GM10248 (cell line): Measurements from ENCODE around the gene ZDHHC1.

ENCODE experiments used
- CTCF ChIA-PET: fragments of 300-600 bp; sonication (Branson Sonifier 250); formaldehyde crosslinking; extraction: SDS; loops from one replicate; lab custom pipeline; 2021; ENCODE audit warnings: antibody characterized with exemption; lab: Yijun Ruan, JAX
- POLR2A ChIA-PET: fragments of 350-650 bp; sonication (Branson Sonifier 250); formaldehyde crosslinking; extraction: SDS; loops from one replicate; lab custom pipeline; 2020; ENCODE audit warnings: antibody characterized with exemption; lab: Yijun Ruan, JAX
- DNase-seq: peaks from one replicate; pipeline ENCODE4 v3.0.0; 2012; ENCODE audit errors: extremely low spot score
- CTCF ChIP-seq: IDR thresholded peaks from 2 replicates; pipeline ENCODE4 v1.5.1; 2012; ENCODE audit warnings: mild to moderate bottlenecking, low read depth; ENCODE audit errors: extremely low read depth, missing control alignments, control extremely low read depth

Gene ZDHHC1

GRCh38 chr16:67415872-67416793, at the start of gene ZDHHC1:
Gene ZDHHC1, minus strand, starts transcription at chr16:67416477. Its CDS starts 8,702 bp downstream, at chr16:67407775.
- peak; percentile 76 for TF ChIP-seq CTCF
- POLR2A ChIA-PET = no interaction called here
- CTCF ChIA-PET = interaction anchor here (0.7 to 3.4 kb wide), 18 partner anchors 11 to 178 kb away, joined by 3 to 44 read pairs (median 3); partner anchors contain the start of gene ATP6V0D1
- DNase-seq = peak; percentile 87

- POLR2A ChIA-PET = no interaction called here
- DNase-seq = no peak
Measured at GRCh38 chr16:67464565-67464964, 48.3 kb upstream of the ZDHHC1 start.

DNA sequence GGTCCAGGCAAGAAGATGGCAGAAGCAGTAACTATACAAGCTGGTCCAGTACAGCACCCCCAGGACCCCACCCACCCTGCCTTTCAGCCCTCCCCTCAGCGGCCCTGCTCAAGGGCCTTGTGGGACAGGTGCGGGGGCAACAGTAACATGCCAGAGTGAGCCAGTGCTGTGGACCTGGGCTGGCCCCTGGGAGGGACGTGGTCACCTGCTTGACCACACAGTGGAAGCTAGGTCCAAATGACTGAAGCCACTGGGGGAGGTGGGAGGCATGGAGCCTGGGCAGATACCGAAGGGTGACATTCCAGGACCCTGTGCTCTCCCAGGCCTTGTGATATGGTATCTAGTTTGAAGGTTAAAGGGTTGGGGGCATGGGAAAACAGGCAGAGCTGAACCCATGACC, 47.4 kb upstream of the ZDHHC1 start:
- no peak for DNase-seq
- CTCF ChIA-PET = interaction anchor here (0.6 to 10.4 kb wide), 10 partner anchors 11 to 510 kb away, joined by 3 to 118 read pairs (median 4); partner anchors contain the start of genes AGRP and ATP6V0D1

More at GRCh38 chr16:67464565-67464964, 48.3 kb upstream of the ZDHHC1 start:
- CTCF ChIA-PET = interaction anchor here (0.8 to 10.4 kb wide), 11 partner anchors 10 to 204 kb away, joined by 3 to 118 read pairs (median 4); partner anchors contain the start of genes AGRP and ATP6V0D1
- TF ChIP-seq CTCF = no peak

DNA sequence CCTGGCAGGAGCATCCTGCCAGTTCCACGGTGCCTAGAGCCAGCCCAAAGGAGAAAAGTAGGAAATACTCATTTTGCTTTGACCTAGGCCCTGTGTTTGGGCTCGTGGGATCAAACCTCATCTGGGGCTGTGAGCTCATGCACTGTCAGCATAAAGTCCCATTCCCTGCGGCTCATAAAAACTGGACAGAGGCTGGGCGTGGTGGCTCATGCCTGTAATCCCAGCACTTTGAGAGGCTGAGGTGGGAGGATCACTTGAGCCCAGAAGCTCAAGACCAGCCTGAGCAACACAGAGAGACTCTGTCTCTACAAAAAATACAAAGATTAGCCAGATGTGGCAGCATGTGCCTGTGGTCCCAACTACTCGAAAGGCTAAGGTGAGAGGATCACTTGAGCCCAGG, 46.8 kb upstream of the ZDHHC1 start:
- CTCF ChIA-PET = interaction anchor here (1.3 to 10.4 kb wide), 5 partner anchors 16 to 202 kb away, joined by 4 to 118 read pairs (median 15); partner anchors contain the start of genes AGRP and ATP6V0D1
- DNase-seq = no peak
- no peak for TF ChIP-seq CTCF
- POLR2A ChIA-PET = no interaction called here

More for the DNA sequence above, 47.4 kb upstream of the ZDHHC1 start:
- no peak for TF ChIP-seq CTCF
- POLR2A ChIA-PET = no interaction called here

- ChIA-PET POLR2A (no interaction called here), CTCF (interaction anchor here (1.0 to 10.4 kb wide), 6 partner anchors 8 to 218 kb away, joined by 3 to 118 read pairs (median 10); partner anchors contain the start of genes AGRP and ATP6V0D1)
- no peak for TF ChIP-seq CTCF
- DNase-seq = no peak
Measured at GRCh38 chr16:67462279-67462655, 46.0 kb upstream of the ZDHHC1 start.

- TF ChIP-seq CTCF = no peak
- no peak for DNase-seq
- CTCF ChIA-PET = interaction anchor here (0.9 to 10.4 kb wide), 8 partner anchors 9 to 217 kb away, joined by 3 to 118 read pairs (median 6); partner anchors contain the start of genes AGRP and ATP6V0D1
- POLR2A ChIA-PET = no interaction called here
Measured at GRCh38 chr16:67461600-67462278, 45.5 kb upstream of the ZDHHC1 start.
